ENCODE measurements around the gene POLR1A.

The POLR1A gene

DNA sequence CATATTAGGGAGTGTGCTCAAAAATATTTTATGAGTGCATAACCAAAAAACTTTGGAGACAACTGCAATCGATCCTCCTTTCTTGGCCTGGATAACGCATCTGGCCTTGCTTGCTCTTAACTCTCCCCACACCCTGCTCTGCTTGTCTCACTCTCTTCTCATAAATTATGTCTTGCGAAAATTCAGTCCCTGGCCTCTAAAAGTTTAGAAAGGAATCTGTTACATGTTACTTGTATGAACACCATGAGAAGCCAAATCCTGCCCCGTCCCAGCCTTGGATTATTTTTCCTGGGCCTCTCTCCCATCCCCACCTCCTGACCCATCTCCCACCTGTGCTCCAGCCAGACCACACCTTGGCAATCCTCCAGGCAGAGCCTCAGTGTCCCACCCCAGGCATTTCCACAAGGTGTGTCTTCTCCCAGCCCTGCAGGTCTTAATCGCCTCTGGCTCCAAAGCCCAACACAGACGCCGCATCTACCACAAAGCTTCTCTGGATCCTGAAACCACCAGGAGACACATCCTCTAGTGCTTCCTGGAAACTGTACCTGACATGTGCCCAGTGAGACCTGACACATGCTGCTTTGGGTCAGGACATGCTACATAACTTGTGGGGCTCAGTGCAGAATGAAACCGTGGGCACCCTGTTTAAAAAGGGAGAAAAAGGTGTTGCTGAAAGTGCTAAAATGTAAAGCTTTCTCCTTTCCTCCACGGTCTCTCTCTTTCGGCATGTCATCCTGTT is 117.3 kb downstream of the POLR1A start:
- DNase-seq (ENCODE audit: low read depth) = no peak
- no peak overlapping the region for H3K4me3 ChIP-seq (ENCODE audit: low read depth, low read length)
- in situ Hi-C loops (cut with HindIII; ENCODE audit: low sequenced_read_pairs) = no loop called here
- TF ChIP-seq, protein P1, sequence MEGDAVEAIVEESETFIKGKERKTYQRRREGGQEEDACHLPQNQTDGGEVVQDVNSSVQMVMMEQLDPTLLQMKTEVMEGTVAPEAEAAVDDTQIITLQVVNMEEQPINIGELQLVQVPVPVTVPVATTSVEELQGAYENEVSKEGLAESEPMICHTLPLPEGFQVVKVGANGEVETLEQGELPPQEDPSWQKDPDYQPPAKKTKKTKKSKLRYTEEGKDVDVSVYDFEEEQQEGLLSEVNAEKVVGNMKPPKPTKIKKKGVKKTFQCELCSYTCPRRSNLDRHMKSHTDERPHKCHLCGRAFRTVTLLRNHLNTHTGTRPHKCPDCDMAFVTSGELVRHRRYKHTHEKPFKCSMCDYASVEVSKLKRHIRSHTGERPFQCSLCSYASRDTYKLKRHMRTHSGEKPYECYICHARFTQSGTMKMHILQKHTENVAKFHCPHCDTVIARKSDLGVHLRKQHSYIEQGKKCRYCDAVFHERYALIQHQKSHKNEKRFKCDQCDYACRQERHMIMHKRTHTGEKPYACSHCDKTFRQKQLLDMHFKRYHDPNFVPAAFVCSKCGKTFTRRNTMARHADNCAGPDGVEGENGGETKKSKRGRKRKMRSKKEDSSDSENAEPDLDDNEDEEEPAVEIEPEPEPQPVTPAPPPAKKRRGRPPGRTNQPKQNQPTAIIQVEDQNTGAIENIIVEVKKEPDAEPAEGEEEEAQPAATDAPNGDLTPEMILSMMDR (IDR thresholded peaks at IDR 0.05; ENCODE audit: low read depth, low read length, missing control alignments) = no peak

DNA sequence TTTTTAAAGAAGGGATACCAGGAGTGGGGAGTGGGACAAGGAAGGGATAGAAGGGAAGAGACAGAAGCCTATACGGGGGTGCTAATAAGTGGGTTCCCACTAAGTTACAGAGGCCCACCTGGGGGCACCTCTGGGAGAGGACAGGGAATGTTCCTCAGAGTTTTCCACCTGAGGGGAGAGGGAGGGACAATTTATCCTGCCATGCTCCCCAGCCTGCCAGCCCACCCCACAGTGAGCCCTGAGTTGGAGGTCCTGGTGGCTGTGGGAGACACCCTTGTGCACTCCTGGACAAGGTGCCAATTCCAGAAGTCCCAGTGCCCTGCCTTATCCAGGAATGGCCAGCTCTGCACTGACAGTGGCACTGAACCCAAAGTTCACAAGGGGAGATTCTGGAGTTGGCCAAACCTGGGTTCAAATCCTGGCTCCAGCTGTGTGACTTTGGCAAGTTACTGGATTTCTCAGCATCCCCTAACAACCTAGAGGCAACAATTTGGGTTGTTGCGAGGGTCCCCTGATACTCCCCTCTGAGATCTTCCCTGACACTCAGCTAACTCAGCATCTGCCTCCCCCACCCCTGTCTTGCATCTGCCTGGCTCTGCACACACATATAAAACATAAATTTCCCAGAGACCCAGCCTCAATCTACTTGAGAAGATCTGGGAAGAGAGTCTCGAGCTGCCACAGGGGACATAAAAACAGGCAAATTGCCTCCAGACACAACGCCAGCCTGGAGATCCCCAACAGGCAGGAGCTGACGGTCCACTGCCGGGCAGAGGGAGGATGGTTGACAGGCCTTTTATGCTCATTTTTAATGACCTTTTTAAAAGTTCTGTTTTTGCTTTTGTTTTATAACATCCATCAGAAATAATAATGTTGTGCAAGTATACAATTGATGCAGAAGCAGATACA is 118.2 kb downstream of the POLR1A start:
- TF ChIP-seq, protein P1 (IDR thresholded peaks at IDR 0.05; ENCODE audit: low read depth, low read length, missing control alignments) = no peak
- H3K4me3 ChIP-seq (ENCODE audit: low read depth, low read length) = no peak overlapping the region
- no peak for DNase-seq (ENCODE audit: low read depth)
- in situ Hi-C loops (cut with HindIII; ENCODE audit: low sequenced_read_pairs) = no loop called here

DNA sequence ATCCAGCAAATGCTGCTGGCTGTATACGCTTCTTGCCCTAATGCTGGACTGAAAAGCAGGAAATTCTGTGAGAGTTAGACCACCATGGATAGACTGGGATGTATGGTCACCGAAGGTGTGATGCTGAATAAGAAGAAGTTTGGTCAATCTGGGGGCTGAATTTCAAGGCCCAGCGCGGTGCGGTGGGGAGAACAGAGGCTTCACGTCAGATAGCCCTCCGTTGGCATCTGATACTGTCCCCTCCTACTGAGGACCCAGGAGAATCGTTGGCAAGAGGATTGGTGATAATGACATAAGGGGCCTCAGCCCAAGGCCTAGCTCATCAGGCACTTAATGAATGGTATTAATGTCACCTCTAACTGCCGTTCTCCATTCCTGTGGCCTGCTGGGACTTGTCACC is 119.6 kb downstream of the POLR1A start:
- in situ Hi-C loops (cut with HindIII; ENCODE audit: low sequenced_read_pairs) = no loop called here
- no peak for DNase-seq (ENCODE audit: low read depth)
- TF ChIP-seq, protein P1 (IDR thresholded peaks at IDR 0.05; ENCODE audit: low read depth, low read length, missing control alignments) = no peak
- H3K4me3 ChIP-seq (ENCODE audit: low read depth, low read length) = no peak overlapping the region

DNA sequence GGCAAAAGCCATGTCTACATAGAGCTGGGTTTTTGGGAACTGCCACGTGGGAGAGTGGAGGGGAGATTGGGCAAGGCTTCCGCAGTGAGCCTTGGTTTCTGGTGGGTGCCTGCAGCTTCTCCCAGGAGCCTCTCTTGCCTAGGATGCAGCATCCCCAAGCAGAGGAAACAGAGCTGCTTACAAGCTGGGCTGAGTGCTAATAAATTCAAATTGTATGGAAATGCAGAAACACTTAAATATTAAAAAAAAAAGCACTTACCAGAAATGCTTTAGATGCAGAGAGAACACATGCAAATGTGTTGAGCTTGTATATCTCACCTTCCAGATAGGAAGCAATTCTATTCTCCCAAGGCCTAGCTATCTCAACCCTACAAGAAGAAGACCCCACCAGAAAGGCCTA is 120.9 kb downstream of the POLR1A start:
- TF ChIP-seq, protein P1 (IDR thresholded peaks at IDR 0.05; ENCODE audit: low read depth, low read length, missing control alignments) = no peak
- in situ Hi-C loops (cut with HindIII; ENCODE audit: low sequenced_read_pairs) = no loop called here
- no peak overlapping the region for H3K4me3 ChIP-seq (ENCODE audit: low read depth, low read length)
- DNase-seq (ENCODE audit: low read depth) = no peak

DNA sequence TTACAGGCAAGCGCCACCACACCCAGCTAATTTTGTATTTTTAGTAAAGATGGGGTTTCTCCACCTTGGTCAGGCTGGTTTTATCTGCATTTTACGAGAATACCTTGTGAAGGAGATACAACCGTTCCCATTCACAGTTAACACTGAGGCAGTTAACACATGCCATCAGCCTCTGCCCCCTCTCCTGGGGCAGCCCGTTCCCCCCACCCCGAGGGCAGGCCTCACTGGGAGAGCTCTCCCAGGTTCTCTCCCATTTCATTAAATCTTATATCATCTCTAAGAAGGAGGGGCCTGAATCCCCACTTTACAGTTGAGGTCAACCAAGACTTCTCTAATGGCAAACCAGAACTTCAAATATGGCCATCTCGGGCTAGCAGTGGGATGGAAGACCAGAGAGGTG is 121.9 kb downstream of the POLR1A start:
- no peak overlapping the region for H3K4me3 ChIP-seq (ENCODE audit: low read depth, low read length)
- no peak for DNase-seq (ENCODE audit: low read depth)
- TF ChIP-seq, protein P1 (IDR thresholded peaks at IDR 0.05; ENCODE audit: low read depth, low read length, missing control alignments) = no peak
- in situ Hi-C loops (cut with HindIII; ENCODE audit: low sequenced_read_pairs) = no loop called here

DNA sequence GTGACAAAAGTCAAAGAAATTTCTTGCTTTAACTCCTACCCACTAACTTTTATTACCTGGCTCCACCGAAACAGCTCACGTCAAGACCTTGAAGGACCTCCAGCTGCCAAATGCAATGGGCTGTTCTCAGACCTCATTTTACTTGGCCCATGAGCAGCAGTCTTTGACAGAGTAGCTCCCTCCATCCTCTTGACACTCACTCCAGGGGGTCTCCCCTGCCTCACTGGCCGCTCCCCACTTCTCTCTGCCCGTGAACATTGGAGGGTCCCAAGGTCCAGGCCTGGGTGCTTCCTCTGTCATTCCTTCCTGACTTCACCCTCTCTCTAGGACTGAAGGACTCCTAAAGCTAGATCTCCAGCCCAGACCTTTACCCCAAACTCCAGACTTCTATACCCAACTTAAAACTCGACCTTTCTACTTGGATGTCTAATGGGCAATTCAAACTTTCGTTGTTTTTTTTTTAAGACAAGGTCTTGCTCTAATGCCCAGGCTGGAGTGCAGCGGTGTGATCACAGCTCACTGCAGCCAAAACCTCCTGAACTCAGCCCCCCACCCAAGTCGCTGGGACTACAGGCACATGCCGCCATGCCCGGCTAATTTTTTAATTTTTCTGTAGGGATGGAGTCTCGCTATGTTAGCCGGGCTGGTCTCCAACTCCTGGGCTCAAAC is 124.0 kb downstream of the POLR1A start:
- DNase-seq (ENCODE audit: low read depth) = no peak
- in situ Hi-C loops (cut with HindIII; ENCODE audit: low sequenced_read_pairs) = no loop called here
- TF ChIP-seq, protein P1 (IDR thresholded peaks at IDR 0.05; ENCODE audit: low read depth, low read length, missing control alignments) = no peak

More for the DNA sequence above, 124.0 kb downstream of the POLR1A start:
- no peak overlapping the region for H3K4me3 ChIP-seq (ENCODE audit: low read depth, low read length)
